Limb (tissue), 2 donors: ENCODE data around the gene ZYG11B.
"Not testable (repeated sequence)": the region's sequence is repeated elsewhere in the genome, so short reads cannot be mapped to it uniquely, and the experiment has no call there.

ENCODE experiments used
- DNase-seq, 2 donors: peaks; one replicate each; pipeline ENCODE4 v3.0.0-alpha.2; 2016; ENCODE audit errors: extremely low spot score in 2 of 2

ZYG11B gene

GRCh38 chr1:52842643-52843310, 116.5 kb downstream of the ZYG11B start, which contains the start of gene ZYG11A:
TSS of gene ZYG11A (plus strand) at chr1:52842760. CDS start at chr1:52842884, 124 bp downstream.
- peak; percentile 49 to 79 for DNase-seq

GRCh38 chr1:52845119-52845518, 118.9 kb downstream of the ZYG11B start:
- DNase-seq: not testable (repeated sequence)

GRCh38 chr1:52848423-52848822, 122.2 kb downstream of the ZYG11B start:
- no peak for DNase-seq

- DNase-seq: no peak
These were observed 124.7 kb downstream of the ZYG11B start for GRCh38 chr1:52850951-52851350.

- DNase-seq: no peak
These were observed 126.6 kb downstream of the ZYG11B start for GRCh38 chr1:52852854-52853253.

- DNase-seq: no peak
These were observed 129.3 kb downstream of the ZYG11B start for GRCh38 chr1:52855584-52855983.

GRCh38 chr1:52856026-52856425, 129.8 kb downstream of the ZYG11B start:
- DNase-seq: no peak

GRCh38 chr1:52857443-52857842, 131.2 kb downstream of the ZYG11B start:
- DNase-seq: no peak

- DNase-seq: no peak
These were observed 136.6 kb downstream of the ZYG11B start for GRCh38 chr1:52862666-52863458.

GRCh38 chr1:52867087-52867863, 141.0 kb downstream of the ZYG11B start:
- no peak for DNase-seq

GRCh38 chr1:52869727-52870126, 143.5 kb downstream of the ZYG11B start:
- DNase-seq: not testable (repeated sequence)

GRCh38 chr1:52876843-52877242, 150.6 kb downstream of the ZYG11B start:
- DNase-seq: no peak
